ENCODE data around the gene FHIT. TPM values are rescaled to one million over a fixed set of nuclear protein-coding genes. Genes with fewer than 3 reads are reported as not detected.

The FHIT gene
- total RNA-seq, 2 experiments from 2014 or later = 9.6 to 9.7 TPM

DNA sequence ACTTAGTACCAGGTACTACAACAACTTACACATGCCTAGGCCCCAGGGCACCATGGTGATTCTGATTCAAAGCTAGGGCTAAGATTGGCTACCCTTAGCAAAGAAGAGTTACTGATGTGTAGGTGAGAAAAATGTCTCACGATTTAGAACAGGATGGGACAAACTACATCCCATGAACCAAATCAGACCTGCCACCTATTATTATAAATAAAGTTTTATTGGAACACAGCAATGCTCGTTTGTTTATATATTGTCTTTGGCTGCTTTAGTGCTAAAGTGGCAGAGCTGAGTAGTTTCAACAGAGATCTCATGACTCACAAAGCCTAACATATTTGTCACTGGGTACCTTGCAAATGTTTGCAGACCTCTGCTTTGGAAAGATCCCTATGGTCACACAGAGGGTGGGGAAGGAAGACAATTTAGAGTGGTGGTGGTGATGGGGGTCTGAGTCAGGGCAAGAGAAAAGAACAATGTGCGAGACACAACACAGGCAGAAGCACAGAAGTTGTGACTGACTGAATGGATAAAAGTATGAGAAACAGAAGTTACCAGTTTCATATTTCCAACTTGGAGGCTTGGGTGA, 1430.8 kb downstream of the FHIT start:
- Mint-ChIP-seq H3K4me1 (no peaks in the 10 kb centered on the region), H3K27ac (no peak overlapping the region), H3K36me3 (ENCODE audit: low read depth) (no peaks in the 10 kb centered on the region), H3K27me3 (no peaks in the 10 kb centered on the region), H3K9me3 (peaks cover 4% of the 10 kb centered on the region), H3K4me3 (no peak overlapping the region)
- ChIA-PET CTCF (no interaction called here), POLR2A (no interaction called here)
- DNase-seq = no peak

DNA sequence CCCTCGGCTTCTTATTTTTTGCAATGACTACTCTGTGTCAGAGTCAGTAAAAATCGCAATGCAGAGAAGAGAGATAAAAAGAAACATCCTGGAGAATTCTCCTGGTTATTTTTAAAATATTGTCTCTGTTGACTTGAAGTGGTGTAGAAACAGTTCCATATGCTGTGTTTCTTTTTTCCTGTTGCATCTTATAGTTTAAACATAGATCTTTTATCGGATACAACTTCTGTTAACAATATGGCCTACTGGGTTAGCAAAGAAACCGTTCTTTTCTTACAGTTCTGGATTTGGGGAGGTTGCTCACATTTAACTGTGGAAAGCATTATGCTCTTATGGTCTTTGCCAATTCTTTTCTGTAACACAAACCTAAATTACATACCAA, 1432.3 kb downstream of the FHIT start:
- Mint-ChIP-seq H3K27ac (no peak overlapping the region), H3K9me3 (peaks cover 4% of the 10 kb centered on the region), H3K36me3 (ENCODE audit: low read depth) (no peaks in the 10 kb centered on the region), H3K4me3 (no peak overlapping the region), H3K27me3 (no peaks in the 10 kb centered on the region), H3K4me1 (no peaks in the 10 kb centered on the region)
- CTCF ChIA-PET = no interaction called here
- DNase-seq = no peak
- POLR2A ChIA-PET = no interaction called here

DNA sequence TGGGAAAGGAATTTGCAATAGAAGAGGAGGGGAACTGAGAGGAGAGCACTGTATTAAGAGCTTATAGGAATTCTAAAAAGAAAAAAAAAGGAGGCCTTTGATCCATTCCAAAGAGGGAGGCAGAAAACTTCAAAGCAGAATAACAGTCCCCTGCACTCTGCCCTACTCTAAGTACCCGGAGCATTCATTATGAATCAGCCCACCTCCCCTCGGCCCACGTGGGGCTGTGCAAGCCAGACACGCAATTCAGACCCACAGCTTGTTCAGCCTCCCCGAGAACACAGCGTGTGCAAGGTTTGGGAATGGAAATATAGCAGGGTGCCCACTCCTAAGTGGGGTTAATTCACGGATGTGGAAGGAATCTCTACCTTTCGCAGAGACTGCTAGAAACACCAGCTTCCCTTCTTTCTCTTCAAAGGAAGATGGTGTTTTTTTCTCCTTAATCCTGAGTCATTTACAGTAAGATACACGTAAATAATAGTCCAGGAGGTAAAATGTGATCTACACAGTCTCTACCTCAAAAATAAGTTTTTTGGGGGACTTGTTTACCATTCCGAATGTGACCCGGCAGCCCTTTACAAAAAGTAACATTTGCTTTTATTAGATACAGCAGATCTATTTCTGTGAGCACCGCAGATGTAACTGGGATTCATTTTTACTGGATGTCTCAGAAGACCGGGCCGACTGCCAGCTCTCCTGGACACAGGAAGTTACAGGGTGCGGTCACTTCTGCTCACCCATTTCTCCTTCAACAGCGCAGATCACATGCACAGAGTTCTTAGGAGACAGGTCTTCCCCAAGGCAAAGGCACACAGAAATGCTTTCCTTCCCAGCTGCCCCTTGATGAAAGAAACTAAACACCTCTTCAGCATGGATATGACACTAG, 1433.0 kb downstream of the FHIT start:
- ChIA-PET POLR2A (no interaction called here), CTCF (interaction anchor here (0.6 to 1.1 kb wide), 3 partner anchors 51 to 561 kb away, joined by 3 read pairs; no protein-coding TSS in a partner anchor)
- H3K9me3 Mint-ChIP-seq = peaks cover 4% of the 10 kb centered on the region
- H3K4me3 Mint-ChIP-seq = no peak overlapping the region
- H3K36me3 Mint-ChIP-seq (ENCODE audit: low read depth) = no peaks in the 10 kb centered on the region
- H3K27ac Mint-ChIP-seq = no peak overlapping the region
- H3K27me3 Mint-ChIP-seq = no peaks in the 10 kb centered on the region
- no peak for DNase-seq
- no peaks in the 10 kb centered on the region for H3K4me1 Mint-ChIP-seq

DNA sequence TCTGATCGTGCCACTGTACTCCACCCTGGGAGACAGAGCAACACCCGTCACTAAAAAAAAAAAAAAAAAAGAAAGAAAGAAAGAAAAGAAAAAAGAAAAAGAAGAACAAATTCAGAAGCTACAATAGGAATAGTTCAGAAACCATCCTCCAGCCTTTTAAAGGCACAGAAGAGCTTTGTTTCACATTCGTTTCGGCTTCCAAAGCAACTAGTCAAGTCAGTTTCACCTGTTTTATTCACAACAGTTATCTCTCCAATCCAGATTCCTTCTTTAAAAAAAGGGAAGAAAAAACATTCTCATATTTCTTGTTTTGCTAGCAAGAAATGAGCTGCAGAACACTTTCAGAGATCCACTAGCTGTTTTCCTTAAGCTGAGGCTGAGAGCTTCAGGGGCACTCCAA, 1433.7 kb downstream of the FHIT start:
- no peaks in the 10 kb centered on the region for H3K27me3 Mint-ChIP-seq
- H3K4me3 Mint-ChIP-seq = no peak overlapping the region
- H3K36me3 Mint-ChIP-seq (ENCODE audit: low read depth) = no peaks in the 10 kb centered on the region
- CTCF ChIA-PET = interaction anchor here (0.6 to 1.1 kb wide), 3 partner anchors 50 to 562 kb away, joined by 3 read pairs; no protein-coding TSS in a partner anchor
- DNase-seq = no peak
- H3K27ac Mint-ChIP-seq = no peak overlapping the region
- no peaks in the 10 kb centered on the region for H3K4me1 Mint-ChIP-seq
- H3K9me3 Mint-ChIP-seq = peaks cover 4% of the 10 kb centered on the region
- POLR2A ChIA-PET = no interaction called here

DNA sequence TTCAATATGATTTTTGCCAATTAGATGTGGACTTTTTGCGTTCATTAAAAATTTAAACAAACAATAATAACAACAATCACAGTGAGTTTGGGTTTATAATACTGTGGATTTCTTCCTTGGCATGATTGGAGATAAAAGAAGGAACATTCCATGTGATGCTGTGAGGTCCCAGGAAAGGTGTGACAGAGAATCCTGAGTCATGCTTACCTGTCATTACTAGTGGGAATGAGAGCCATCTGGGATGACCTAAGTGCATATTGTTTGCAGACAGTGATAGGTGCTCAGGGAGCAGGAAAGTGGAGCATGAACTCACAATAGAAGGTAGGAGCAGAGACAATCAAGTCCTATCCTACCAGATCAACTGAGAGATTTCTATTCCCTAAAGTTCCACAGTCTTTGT, 1434.9 kb downstream of the FHIT start:
- no peak overlapping the region for H3K4me3 Mint-ChIP-seq
- DNase-seq = no peak
- ChIA-PET CTCF (no interaction called here), POLR2A (no interaction called here)
- peaks cover 2% of the 10 kb centered on the region for H3K4me1 Mint-ChIP-seq
- no peaks in the 10 kb centered on the region for H3K27me3 Mint-ChIP-seq
- H3K36me3 Mint-ChIP-seq (ENCODE audit: low read depth) = no peaks in the 10 kb centered on the region
- H3K9me3 Mint-ChIP-seq = peaks cover 4% of the 10 kb centered on the region
- no peak overlapping the region for H3K27ac Mint-ChIP-seq

DNA sequence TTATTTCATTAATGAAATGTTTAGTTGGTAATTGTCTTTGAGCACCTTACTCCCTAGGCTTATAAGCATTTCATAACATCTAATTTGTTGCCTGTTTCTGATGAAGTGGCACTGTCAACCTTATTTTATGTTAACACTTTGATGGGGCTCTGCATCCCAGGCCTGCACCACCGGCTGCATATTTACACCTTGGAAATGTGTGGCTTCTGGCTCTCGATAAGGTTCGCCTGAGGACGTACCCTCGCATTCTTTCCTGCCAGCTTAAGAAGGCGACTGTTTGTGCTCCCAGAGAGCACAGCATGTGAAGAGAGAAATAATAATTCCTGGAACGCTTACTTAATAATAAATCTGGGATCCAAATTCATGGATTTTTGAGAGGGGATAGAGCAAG, 1438.1 kb downstream of the FHIT start:
- H3K4me1 Mint-ChIP-seq = peaks cover 2% of the 10 kb centered on the region
- H3K9me3 Mint-ChIP-seq = no peaks in the 10 kb centered on the region
- no peak overlapping the region for H3K27ac Mint-ChIP-seq
- H3K36me3 Mint-ChIP-seq (ENCODE audit: low read depth) = no peaks in the 10 kb centered on the region
- CTCF ChIA-PET = no interaction called here
- no peak for DNase-seq
- H3K4me3 Mint-ChIP-seq = no peak overlapping the region
- no peaks in the 10 kb centered on the region for H3K27me3 Mint-ChIP-seq
- POLR2A ChIA-PET = no interaction called here

DNA sequence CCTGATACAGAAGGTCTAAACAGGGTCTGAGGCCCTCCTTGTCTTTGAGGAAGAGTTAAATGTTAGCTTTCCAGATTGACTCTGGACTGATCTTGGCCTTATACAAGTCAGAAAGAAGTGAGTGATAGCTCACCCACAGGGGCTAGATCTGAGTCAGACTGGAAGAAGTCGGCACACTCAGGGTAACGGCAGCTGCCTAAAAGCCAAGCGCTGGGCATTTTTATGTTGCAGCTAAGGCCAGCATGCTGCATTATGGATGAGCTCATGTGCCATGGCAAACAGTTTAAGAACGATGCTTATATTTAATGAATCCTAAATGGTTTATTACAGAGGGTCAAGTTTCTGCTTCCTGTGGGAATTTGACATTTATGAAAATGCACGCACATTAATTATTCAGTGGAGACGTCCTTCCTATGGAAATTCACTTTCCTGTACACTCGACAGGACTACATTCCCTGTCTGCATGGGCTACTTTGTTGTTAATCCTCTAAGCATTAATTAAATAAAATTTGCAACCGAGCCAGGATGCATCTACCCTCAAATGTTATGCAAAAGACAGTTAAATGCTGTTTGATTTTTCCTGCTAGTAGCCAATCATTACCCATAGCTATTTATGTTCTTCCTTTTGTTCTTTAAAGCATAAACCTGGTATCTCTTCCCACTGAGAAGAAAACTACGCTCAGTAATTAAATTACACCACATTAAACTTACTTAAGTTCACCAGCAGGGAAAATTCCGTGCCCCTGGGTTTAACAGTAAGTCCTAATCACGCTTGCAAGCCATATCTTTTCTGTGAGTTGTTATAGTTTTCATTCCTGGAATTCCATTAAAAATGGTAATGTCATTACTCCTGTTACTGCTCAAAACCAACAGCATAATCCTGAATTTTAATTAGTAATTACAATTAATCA, 1438.8 kb downstream of the FHIT start:
- Mint-ChIP-seq H3K27ac (no peak overlapping the region), H3K36me3 (ENCODE audit: low read depth) (no peaks in the 10 kb centered on the region), H3K9me3 (no peaks in the 10 kb centered on the region), H3K27me3 (no peaks in the 10 kb centered on the region), H3K4me3 (no peak overlapping the region), H3K4me1 (peaks cover 2% of the 10 kb centered on the region)
- DNase-seq = no peak
- CTCF ChIA-PET = interaction anchor here (2.6 kb wide), 1 partner anchor 45 kb away, joined by 8 read pairs; no protein-coding TSS in a partner anchor
- POLR2A ChIA-PET = no interaction called here

DNA sequence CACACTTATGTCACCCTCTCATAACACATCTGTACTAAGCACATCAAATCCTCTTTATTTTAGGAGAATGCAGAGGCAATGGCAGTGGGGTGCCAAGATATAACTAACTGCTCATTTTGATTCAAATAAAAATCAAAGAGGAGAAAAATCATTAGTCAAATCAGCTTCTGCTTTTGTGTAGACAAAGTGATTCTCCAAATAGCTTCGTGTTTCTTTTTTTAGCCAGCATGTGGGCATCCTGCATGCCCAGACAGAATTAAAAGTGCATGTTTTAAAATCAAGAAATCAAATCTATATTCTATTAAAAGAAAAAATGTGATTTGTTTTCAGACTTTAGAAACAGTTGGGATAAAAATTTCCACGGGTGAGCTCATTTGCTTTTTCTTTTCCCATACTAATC, 1440.1 kb downstream of the FHIT start:
- Mint-ChIP-seq H3K4me1 (peaks cover 2% of the 10 kb centered on the region), H3K27me3 (no peaks in the 10 kb centered on the region), H3K9me3 (no peaks in the 10 kb centered on the region), H3K36me3 (ENCODE audit: low read depth) (no peaks in the 10 kb centered on the region), H3K4me3 (no peak overlapping the region), H3K27ac (no peak overlapping the region)
- POLR2A ChIA-PET = no interaction called here
- DNase-seq = no peak
- CTCF ChIA-PET = interaction anchor here (1.9 to 2.6 kb wide), 2 partner anchors 47 to 233 kb away, joined by 7 to 8 read pairs; no protein-coding TSS in a partner anchor

DNA sequence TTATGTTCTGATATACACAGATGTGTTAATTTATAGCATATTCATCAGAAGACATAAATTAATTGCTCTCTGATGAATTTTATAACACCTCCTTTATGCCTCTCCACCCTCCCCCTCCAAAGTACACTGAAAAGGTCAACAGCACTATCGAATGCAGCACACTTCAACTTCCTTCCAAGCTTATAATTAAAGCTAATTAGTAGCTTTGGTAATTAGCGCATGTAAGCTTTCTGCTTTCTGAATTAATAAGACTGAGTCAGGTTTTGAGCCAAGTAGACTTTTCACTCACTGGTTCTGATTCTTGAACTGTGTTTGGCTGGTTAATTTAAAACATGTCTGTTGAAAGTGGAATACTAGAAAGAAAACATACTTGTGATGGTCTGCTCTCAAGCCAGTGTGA, 1440.6 kb downstream of the FHIT start:
- H3K27me3 Mint-ChIP-seq = no peaks in the 10 kb centered on the region
- H3K4me1 Mint-ChIP-seq = peaks cover 2% of the 10 kb centered on the region
- H3K4me3 Mint-ChIP-seq = no peak overlapping the region
- no peak for DNase-seq
- H3K9me3 Mint-ChIP-seq = no peaks in the 10 kb centered on the region
- ChIA-PET CTCF (interaction anchor here (1.5 to 2.6 kb wide), 3 partner anchors 47 to 497 kb away, joined by 7 to 8 read pairs (median 7); no protein-coding TSS in a partner anchor), POLR2A (no interaction called here)
- H3K36me3 Mint-ChIP-seq (ENCODE audit: low read depth) = no peaks in the 10 kb centered on the region
- H3K27ac Mint-ChIP-seq = no peak overlapping the region

DNA sequence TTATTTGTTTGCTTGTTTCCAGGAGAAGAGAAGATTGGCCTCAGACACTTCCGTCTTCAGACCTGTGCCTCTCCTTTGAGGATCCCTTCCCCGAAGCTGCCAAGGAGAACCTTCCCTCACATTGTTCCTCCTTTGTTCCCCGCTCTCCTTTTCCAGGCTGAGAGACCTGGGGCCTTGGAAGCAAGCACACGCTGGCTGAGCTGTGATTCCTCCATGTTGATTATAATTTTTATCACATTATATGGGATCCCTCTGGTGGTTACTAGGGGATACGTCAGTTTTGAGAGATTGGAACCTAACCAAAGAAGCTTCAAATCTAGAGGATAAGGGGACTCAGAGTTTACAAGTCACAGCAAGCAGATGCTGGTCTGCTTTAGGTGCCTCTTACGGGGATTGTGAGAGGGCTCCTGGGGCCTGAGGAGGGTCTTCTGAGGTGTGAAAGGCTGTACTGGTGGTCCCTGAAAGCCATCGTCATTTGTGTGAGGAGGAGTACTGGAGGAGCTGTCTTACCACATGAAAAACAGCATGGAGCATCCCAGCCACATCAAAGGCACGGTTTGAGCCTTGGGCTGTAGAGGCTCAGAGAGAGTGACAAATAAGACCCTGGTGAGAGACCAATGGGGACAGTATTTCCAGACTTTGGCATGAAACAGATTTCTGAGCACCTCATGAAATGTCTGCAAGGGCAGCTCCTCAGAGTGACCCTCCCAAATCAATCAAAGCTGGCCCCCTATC, 1441.4 kb downstream of the FHIT start:
- POLR2A ChIA-PET = no interaction called here
- no peak for DNase-seq
- H3K36me3 Mint-ChIP-seq (ENCODE audit: low read depth) = no peaks in the 10 kb centered on the region
- no peak overlapping the region for H3K4me3 Mint-ChIP-seq
- H3K27me3 Mint-ChIP-seq = no peaks in the 10 kb centered on the region
- CTCF ChIA-PET = interaction anchor here (1.0 to 2.6 kb wide), 6 partner anchors 37 to 596 kb away, joined by 3 to 8 read pairs (median 5); no protein-coding TSS in a partner anchor
- no peak overlapping the region for H3K27ac Mint-ChIP-seq
- peaks cover 2% of the 10 kb centered on the region for H3K4me1 Mint-ChIP-seq
- H3K9me3 Mint-ChIP-seq = no peaks in the 10 kb centered on the region

DNA sequence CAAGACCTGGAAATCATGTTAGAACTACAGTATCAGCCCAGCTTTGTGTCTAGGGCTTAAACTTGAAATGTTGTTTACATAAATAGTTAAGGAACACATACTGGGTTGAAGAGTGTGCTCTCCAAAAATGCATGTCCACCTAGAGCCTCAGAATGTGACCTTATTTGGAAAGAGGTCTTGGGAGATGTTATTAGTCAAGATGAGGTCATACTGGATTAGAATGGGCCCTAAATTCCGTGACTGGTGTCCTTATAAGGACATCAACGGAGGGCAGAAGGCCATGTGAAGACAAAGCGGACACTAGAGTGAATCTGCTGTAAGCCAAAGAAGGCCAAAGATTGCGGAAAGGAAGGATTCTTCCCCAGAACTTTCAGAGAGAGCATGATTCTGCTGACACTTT, 1442.2 kb downstream of the FHIT start:
- DNase-seq = no peak
- ChIA-PET POLR2A (no interaction called here), CTCF (interaction anchor here (1.1 to 1.9 kb wide), 3 partner anchors 231 to 595 kb away, joined by 3 to 7 read pairs (median 3); no protein-coding TSS in a partner anchor)
- no peak overlapping the region for H3K4me3 Mint-ChIP-seq
- no peaks in the 10 kb centered on the region for H3K9me3 Mint-ChIP-seq
- H3K4me1 Mint-ChIP-seq = peaks cover 2% of the 10 kb centered on the region
- H3K27me3 Mint-ChIP-seq = no peaks in the 10 kb centered on the region
- H3K27ac Mint-ChIP-seq = no peak overlapping the region
- H3K36me3 Mint-ChIP-seq (ENCODE audit: low read depth) = no peaks in the 10 kb centered on the region

DNA sequence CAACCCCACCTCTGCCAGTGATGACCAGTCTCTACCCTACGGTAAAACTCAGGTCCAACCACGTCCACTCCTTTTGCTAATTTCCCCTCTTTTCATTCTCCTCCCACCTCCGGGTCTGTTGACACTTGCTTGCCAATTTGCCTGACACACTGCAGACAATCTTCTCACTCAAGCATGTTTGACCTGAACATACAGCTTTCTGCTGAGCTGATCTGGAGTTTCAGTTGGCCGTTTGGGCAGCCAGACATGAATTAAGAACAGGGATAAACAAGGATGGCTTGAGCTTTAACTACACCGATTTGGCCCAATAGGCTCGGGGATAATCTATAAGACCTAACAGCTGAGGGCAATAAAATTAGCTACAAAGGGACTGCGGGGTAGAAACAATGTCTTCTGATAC, 1442.8 kb downstream of the FHIT start:
- H3K27me3 Mint-ChIP-seq = no peaks in the 10 kb centered on the region
- no peaks in the 10 kb centered on the region for H3K36me3 Mint-ChIP-seq (ENCODE audit: low read depth)
- CTCF ChIA-PET = no interaction called here
- H3K4me3 Mint-ChIP-seq = no peak overlapping the region
- DNase-seq = no peak
- peaks cover 2% of the 10 kb centered on the region for H3K4me1 Mint-ChIP-seq
- no peak overlapping the region for H3K27ac Mint-ChIP-seq
- POLR2A ChIA-PET = no interaction called here
- H3K9me3 Mint-ChIP-seq = no peaks in the 10 kb centered on the region
